Measurements from ENCODE around the gene GYG2.

GYG2 gene

DNA sequence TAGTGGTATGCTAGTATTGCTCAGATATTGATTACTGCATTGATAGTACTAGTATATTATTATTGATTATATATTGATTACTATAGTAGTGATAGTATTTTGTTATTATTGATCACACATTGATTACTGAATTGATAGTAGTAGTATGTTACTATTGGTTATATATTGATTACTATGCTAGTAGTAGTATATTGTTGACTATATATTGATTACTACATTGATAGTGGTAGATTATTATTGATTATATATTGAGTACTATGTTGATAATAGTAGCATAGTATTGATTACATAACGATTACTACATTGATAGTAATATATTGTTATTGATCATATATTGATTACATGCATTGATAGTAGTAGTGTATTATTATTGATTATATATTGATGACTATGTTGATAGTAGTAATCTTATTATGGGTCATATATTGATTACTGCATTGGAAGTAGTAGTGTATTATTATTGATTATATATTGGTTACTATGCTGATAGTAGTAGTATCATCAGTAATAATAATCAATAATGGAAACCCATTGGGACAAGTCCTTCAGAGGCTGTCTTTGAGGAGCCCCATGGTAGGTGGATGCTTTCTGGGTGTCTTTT lies 30.6 kb downstream of the GYG2 start:
- no peak overlapping the region for H4K8ac ChIP-seq (ENCODE audit: low read depth, low read length)
- no peak overlapping the region for H2BK5ac ChIP-seq (ENCODE audit: low read length)
- H3K9ac ChIP-seq (ENCODE audit: low read length): no peak overlapping the region
- no peak overlapping the region for H3K4ac ChIP-seq (ENCODE audit: low read depth, low read length)
- no peak overlapping the region for H4K5ac ChIP-seq (ENCODE audit: low read length)
- H3K4me3 ChIP-seq (ENCODE audit: low read length): no peak overlapping the region
- H3K79me1 ChIP-seq (ENCODE audit: low read length): no peaks in the 10 kb centered on the region
- H2BK15ac ChIP-seq (replicated peaks; ENCODE audit: low read depth): no peak overlapping the region
- H3K4me1 ChIP-seq (ENCODE audit: control insufficient read depth, low read depth, low read length): no peaks in the 10 kb centered on the region
- no peaks in the 10 kb centered on the region for H3K27me3 ChIP-seq (ENCODE audit: insufficient read depth, low read length, poor library complexity)
- H2AK5ac ChIP-seq (ENCODE audit: low read length): no peak overlapping the region
- H3K79me2 ChIP-seq (ENCODE audit: control insufficient read depth, insufficient read depth, low read length): no peaks in the 10 kb centered on the region
- H3K36me3 ChIP-seq (ENCODE audit: control insufficient read depth, insufficient read depth, low read length): peaks cover 2% of the 10 kb centered on the region
- H3K18ac ChIP-seq (ENCODE audit: low read length): no peak overlapping the region
- H3K23ac ChIP-seq (ENCODE audit: low read length): no peak overlapping the region
- H3K4me2 ChIP-seq (ENCODE audit: low read length): no peak overlapping the region
- no peak overlapping the region for H2BK120ac ChIP-seq (ENCODE audit: low read depth, low read length)
- H3K27ac ChIP-seq (ENCODE audit: low read depth, low read length): no peak overlapping the region
- 100% methylated on average over 1 of the region's 1 CpG for WGBS (ENCODE audit: extremely low coverage, insufficient coverage, low lambda C conversion rate)
- no peak for DNase-seq
- no peak overlapping the region for H3K56ac ChIP-seq (ENCODE audit: low read length)

- Histone ChIP-seq H2AK5ac (ENCODE audit: low read length) (no peak overlapping the region), H3K4me1 (ENCODE audit: control insufficient read depth, low read depth, low read length) (no peaks in the 10 kb centered on the region), H3K56ac (ENCODE audit: low read length) (no peak overlapping the region), H2BK120ac (ENCODE audit: low read depth, low read length) (no peak overlapping the region), H3K4ac (ENCODE audit: low read depth, low read length) (no peak overlapping the region), H3K79me2 (ENCODE audit: control insufficient read depth, insufficient read depth, low read length) (no peaks in the 10 kb centered on the region), H3K36me3 (ENCODE audit: control insufficient read depth, insufficient read depth, low read length) (no peaks in the 10 kb centered on the region), H2BK15ac (replicated peaks; ENCODE audit: low read depth) (no peak overlapping the region), H3K27me3 (ENCODE audit: insufficient read depth, low read length, poor library complexity) (no peaks in the 10 kb centered on the region), H3K23ac (ENCODE audit: low read length) (no peak overlapping the region), H4K8ac (ENCODE audit: low read depth, low read length) (no peak overlapping the region), H3K4me3 (ENCODE audit: low read length) (no peak overlapping the region), H3K9ac (ENCODE audit: low read length) (no peak overlapping the region), H3K4me2 (ENCODE audit: low read length) (no peak overlapping the region), H3K79me1 (ENCODE audit: low read length) (no peaks in the 10 kb centered on the region), H4K5ac (ENCODE audit: low read length) (no peak overlapping the region), H3K27ac (ENCODE audit: low read depth, low read length) (no peak overlapping the region), H2BK5ac (ENCODE audit: low read length) (no peak overlapping the region), H3K18ac (ENCODE audit: low read length) (no peak overlapping the region)
- DNase-seq: no peak
- WGBS (ENCODE audit: extremely low coverage, insufficient coverage, low lambda C conversion rate): no CpG with 5 or more reads among the region's 9 CpGs
These were observed 33.7 kb downstream of the GYG2 start for GRCh38 chrX:2862404-2862803.

DNA sequence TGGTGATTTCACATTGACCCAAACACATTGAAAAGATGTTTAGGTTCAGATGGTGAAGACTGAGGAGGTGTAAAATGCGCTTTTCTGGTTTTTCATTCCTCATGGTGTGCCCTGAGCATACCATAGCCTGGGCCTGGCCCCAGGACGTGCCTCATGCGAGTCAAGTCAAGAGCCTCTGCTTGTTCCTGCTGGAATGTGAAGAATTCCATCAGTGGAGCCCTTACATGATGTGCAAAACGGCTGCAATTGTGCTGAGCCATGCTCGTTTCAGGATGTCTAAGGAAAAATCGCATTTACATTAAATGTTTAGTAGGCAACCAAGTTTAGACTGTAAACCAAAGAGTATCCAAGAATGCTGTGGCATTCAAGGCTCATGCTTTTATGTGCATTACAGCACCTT lies 34.9 kb downstream of the GYG2 start:
- H3K79me2 ChIP-seq (ENCODE audit: control insufficient read depth, insufficient read depth, low read length): no peaks in the 10 kb centered on the region
- H3K27ac ChIP-seq (ENCODE audit: low read depth, low read length): peak overlapping the region; percentile 19
- H4K8ac ChIP-seq (ENCODE audit: low read depth, low read length): no peak overlapping the region
- peak; percentile 84 for DNase-seq
- no peaks in the 10 kb centered on the region for H3K79me1 ChIP-seq (ENCODE audit: low read length)
- no peaks in the 10 kb centered on the region for H3K27me3 ChIP-seq (ENCODE audit: insufficient read depth, low read length, poor library complexity)
- no peak overlapping the region for H3K56ac ChIP-seq (ENCODE audit: low read length)
- H3K4ac ChIP-seq (ENCODE audit: low read depth, low read length): no peak overlapping the region
- H2AK5ac ChIP-seq (ENCODE audit: low read length): no peak overlapping the region
- H4K5ac ChIP-seq (ENCODE audit: low read length): no peak overlapping the region
- no peak overlapping the region for H2BK15ac ChIP-seq (replicated peaks; ENCODE audit: low read depth)
- no CpG with 5 or more reads among the region's 6 CpGs for WGBS (ENCODE audit: extremely low coverage, insufficient coverage, low lambda C conversion rate)
- no peaks in the 10 kb centered on the region for H3K36me3 ChIP-seq (ENCODE audit: control insufficient read depth, insufficient read depth, low read length)
- no peaks in the 10 kb centered on the region for H3K4me1 ChIP-seq (ENCODE audit: control insufficient read depth, low read depth, low read length)
- no peak overlapping the region for H3K18ac ChIP-seq (ENCODE audit: low read length)
- H2BK5ac ChIP-seq (ENCODE audit: low read length): no peak overlapping the region
- H2BK120ac ChIP-seq (ENCODE audit: low read depth, low read length): no peak overlapping the region
- H3K4me2 ChIP-seq (ENCODE audit: low read length): no peak overlapping the region
- no peak overlapping the region for H3K23ac ChIP-seq (ENCODE audit: low read length)
- H3K9ac ChIP-seq (ENCODE audit: low read length): no peak overlapping the region
- no peak overlapping the region for H3K4me3 ChIP-seq (ENCODE audit: low read length)

GRCh38 chrX:2867206-2867605 lies 38.5 kb downstream of the GYG2 start:
- Histone ChIP-seq H3K56ac (ENCODE audit: low read length) (no peak overlapping the region), H3K9ac (ENCODE audit: low read length) (no peak overlapping the region), H4K5ac (ENCODE audit: low read length) (no peak overlapping the region), H3K4ac (ENCODE audit: low read depth, low read length) (no peak overlapping the region), H3K27me3 (ENCODE audit: insufficient read depth, low read length, poor library complexity) (no peaks in the 10 kb centered on the region), H3K4me1 (ENCODE audit: control insufficient read depth, low read depth, low read length) (no peaks in the 10 kb centered on the region), H3K27ac (ENCODE audit: low read depth, low read length) (no peak overlapping the region), H2BK15ac (replicated peaks; ENCODE audit: low read depth) (no peak overlapping the region), H2BK120ac (ENCODE audit: low read depth, low read length) (no peak overlapping the region), H4K8ac (ENCODE audit: low read depth, low read length) (peak overlapping the region; percentile 13), H3K79me2 (ENCODE audit: control insufficient read depth, insufficient read depth, low read length) (no peaks in the 10 kb centered on the region), H2BK5ac (ENCODE audit: low read length) (no peak overlapping the region), H3K23ac (ENCODE audit: low read length) (no peak overlapping the region), H3K18ac (ENCODE audit: low read length) (no peak overlapping the region), H3K4me2 (ENCODE audit: low read length) (no peak overlapping the region), H3K4me3 (ENCODE audit: low read length) (no peak overlapping the region), H3K36me3 (ENCODE audit: control insufficient read depth, insufficient read depth, low read length) (no peaks in the 10 kb centered on the region), H3K79me1 (ENCODE audit: low read length) (no peaks in the 10 kb centered on the region), H2AK5ac (ENCODE audit: low read length) (no peak overlapping the region)
- DNase-seq: no peak
- no CpG with 5 or more reads among the region's 7 CpGs for WGBS (ENCODE audit: extremely low coverage, insufficient coverage, low lambda C conversion rate)

GRCh38 chrX:2870650-2871049 lies 41.9 kb downstream of the GYG2 start:
- no peak overlapping the region for H2AK5ac ChIP-seq (ENCODE audit: low read length)
- H3K27ac ChIP-seq (ENCODE audit: low read depth, low read length): no peak overlapping the region
- no peak overlapping the region for H3K56ac ChIP-seq (ENCODE audit: low read length)
- no peak overlapping the region for H4K5ac ChIP-seq (ENCODE audit: low read length)
- no peak overlapping the region for H3K9ac ChIP-seq (ENCODE audit: low read length)
- H3K4me2 ChIP-seq (ENCODE audit: low read length): no peak overlapping the region
- H3K36me3 ChIP-seq (ENCODE audit: control insufficient read depth, insufficient read depth, low read length): no peaks in the 10 kb centered on the region
- no peaks in the 10 kb centered on the region for H3K79me2 ChIP-seq (ENCODE audit: control insufficient read depth, insufficient read depth, low read length)
- H2BK15ac ChIP-seq (replicated peaks; ENCODE audit: low read depth): no peak overlapping the region
- no peaks in the 10 kb centered on the region for H3K79me1 ChIP-seq (ENCODE audit: low read length)
- no peak overlapping the region for H3K18ac ChIP-seq (ENCODE audit: low read length)
- no peak overlapping the region for H4K8ac ChIP-seq (ENCODE audit: low read depth, low read length)
- DNase-seq: no peak
- H3K4me3 ChIP-seq (ENCODE audit: low read length): no peak overlapping the region
- no peaks in the 10 kb centered on the region for H3K27me3 ChIP-seq (ENCODE audit: insufficient read depth, low read length, poor library complexity)
- no peak overlapping the region for H2BK120ac ChIP-seq (ENCODE audit: low read depth, low read length)
- no peak overlapping the region for H3K23ac ChIP-seq (ENCODE audit: low read length)
- no peak overlapping the region for H2BK5ac ChIP-seq (ENCODE audit: low read length)
- H3K4ac ChIP-seq (ENCODE audit: low read depth, low read length): no peak overlapping the region
- no peaks in the 10 kb centered on the region for H3K4me1 ChIP-seq (ENCODE audit: control insufficient read depth, low read depth, low read length)

DNA sequence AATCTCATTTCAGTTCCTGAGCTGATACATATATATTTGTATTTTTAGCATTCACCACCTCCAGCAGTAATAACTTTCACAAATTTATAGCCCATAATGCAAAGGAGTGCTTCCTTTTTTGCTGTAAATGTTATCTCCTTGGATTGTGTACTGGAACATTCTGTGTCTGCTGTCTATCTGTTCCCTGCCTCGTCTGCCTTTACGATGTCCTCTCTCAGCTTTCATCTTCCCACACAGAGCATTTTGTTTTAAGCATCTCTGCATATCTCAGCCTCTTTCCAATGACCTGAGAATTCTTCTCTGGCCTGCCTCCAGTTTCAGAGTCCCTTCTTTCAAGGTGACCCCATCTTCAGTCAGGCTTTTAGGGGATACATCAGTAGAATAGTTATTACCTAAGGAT lies 43.1 kb downstream of the GYG2 start:
- H3K23ac ChIP-seq (ENCODE audit: low read length): no peak overlapping the region
- H3K27me3 ChIP-seq (ENCODE audit: insufficient read depth, low read length, poor library complexity): no peaks in the 10 kb centered on the region
- H3K4ac ChIP-seq (ENCODE audit: low read depth, low read length): no peak overlapping the region
- no peak overlapping the region for H4K5ac ChIP-seq (ENCODE audit: low read length)
- no peak overlapping the region for H2BK15ac ChIP-seq (replicated peaks; ENCODE audit: low read depth)
- no peak overlapping the region for H4K8ac ChIP-seq (ENCODE audit: low read depth, low read length)
- no peak overlapping the region for H3K9ac ChIP-seq (ENCODE audit: low read length)
- H2BK120ac ChIP-seq (ENCODE audit: low read depth, low read length): no peak overlapping the region
- no CpG with 5 or more reads among the region's 2 CpGs for WGBS (ENCODE audit: extremely low coverage, insufficient coverage, low lambda C conversion rate)
- H2BK5ac ChIP-seq (ENCODE audit: low read length): no peak overlapping the region
- no peak overlapping the region for H3K27ac ChIP-seq (ENCODE audit: low read depth, low read length)
- no peak overlapping the region for H2AK5ac ChIP-seq (ENCODE audit: low read length)
- H3K79me1 ChIP-seq (ENCODE audit: low read length): no peaks in the 10 kb centered on the region
- H3K18ac ChIP-seq (ENCODE audit: low read length): no peak overlapping the region
- H3K79me2 ChIP-seq (ENCODE audit: control insufficient read depth, insufficient read depth, low read length): no peaks in the 10 kb centered on the region
- H3K56ac ChIP-seq (ENCODE audit: low read length): no peak overlapping the region
- no peak overlapping the region for H3K4me3 ChIP-seq (ENCODE audit: low read length)
- H3K4me1 ChIP-seq (ENCODE audit: control insufficient read depth, low read depth, low read length): no peaks in the 10 kb centered on the region
- no peak overlapping the region for H3K4me2 ChIP-seq (ENCODE audit: low read length)
- no peak for DNase-seq
- H3K36me3 ChIP-seq (ENCODE audit: control insufficient read depth, insufficient read depth, low read length): no peaks in the 10 kb centered on the region

Measured in mesendoderm (in vitro differentiated cells).